Upper lobe of right lung (tissue), 1 donor: Measurements from ENCODE around the gene CAPZA2. TPM values are rescaled to one million over a fixed set of nuclear protein-coding genes. Genes with fewer than 3 reads are reported as not detected.
A peak's percentile ranks its signal among the peaks of the same experiment; 100 is the strongest.

Experiments
- ATAC-seq: fragments of 200-7000 bp; cut with Tn5 transposase; one replicate; pipeline ENCODE4 v1.9.1; 2020; ENCODE audit warnings: mild to moderate bottlenecking, moderate library complexity
- DNase-seq: peaks from one replicate; pipeline ENCODE4 v3.0.0-alpha.2; 2020
- H3K27ac ChIP-seq: fragments of 200-600 bp; one replicate; pipeline ENCODE4 v1.8.0; 2022
- H3K27me3 ChIP-seq: fragments of 200-600 bp; one replicate; pipeline ENCODE4 v1.8.0; 2022; ENCODE audit warnings: mild to moderate bottlenecking
- H3K36me3 ChIP-seq: fragments of 200-600 bp; one replicate; pipeline ENCODE4 v1.8.0; 2022
- H3K4me1 ChIP-seq: fragments of 200-600 bp; one replicate; pipeline ENCODE4 v1.8.0; 2022
- H3K4me3 ChIP-seq: fragments of 200-600 bp; one replicate; pipeline ENCODE4 v1.8.0; 2022; ENCODE audit warnings: mild to moderate bottlenecking
- H3K9me3 ChIP-seq: fragments of 200-600 bp; one replicate; pipeline ENCODE4 v1.8.0; 2022
- intact Hi-C: fragments of 100-400 bp; cut with DNase I; formaldehyde crosslinking; loops from one replicate; pipeline ENCODE4 v1.11.0; 2022
- total RNA-seq: library from RNA; stranded (reverse); fragmentation: NEBNext Ultra II Directional; extraction: Animal tissue kit (Norgen Biotek cat#: 25700); gene quantifications from one replicate; pipeline ENCODE4 v1.2.1, GENCODE V29; 2021
- TF ChIP-seq, protein P1 (sequence below): fragments of 200-600 bp; IDR thresholded peaks from one replicate; pipeline ENCODE4 v1.8.0; 2022; ENCODE audit warnings: antibody characterized with exemption
- donor health status: DM: no; HTN: yes; CAD: no; lungs with severe emphysema.

The CAPZA2 gene
- total RNA-seq, 1 donor from 2014 or later = 249 TPM

DNA sequence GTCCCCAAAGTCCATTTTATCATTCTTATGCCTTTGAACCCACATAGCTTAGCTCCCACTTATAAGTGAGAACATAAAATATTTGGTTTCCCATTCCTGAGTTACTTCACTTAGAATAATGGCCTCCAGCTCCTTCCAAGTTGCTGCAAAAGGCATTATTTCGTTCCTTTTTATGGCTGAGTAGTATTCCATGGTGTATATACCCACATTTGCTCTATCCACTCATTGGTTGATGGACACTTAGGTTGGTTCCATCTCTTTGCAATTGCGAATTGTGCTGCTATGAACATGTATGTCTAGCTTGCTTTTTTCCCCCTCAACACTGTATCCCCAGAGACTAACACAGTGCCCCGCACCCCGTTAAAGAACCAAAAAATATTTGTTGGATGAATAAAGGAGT is 670 bp upstream of the CAPZA2 start:
- peaks cover 13% of the 10 kb centered on the region for H3K4me1 ChIP-seq
- no peaks in the 10 kb centered on the region for H3K27me3 ChIP-seq
- H3K4me3 ChIP-seq = peak overlapping the region; percentile 87
- DNase-seq (no peak), ATAC-seq (no peak)
- no peaks in the 10 kb centered on the region for H3K9me3 ChIP-seq
- H3K36me3 ChIP-seq = no peaks in the 10 kb centered on the region
- no peak overlapping the region for H3K27ac ChIP-seq
- intact Hi-C loops = no loop called here
- TF ChIP-seq, protein P1, sequence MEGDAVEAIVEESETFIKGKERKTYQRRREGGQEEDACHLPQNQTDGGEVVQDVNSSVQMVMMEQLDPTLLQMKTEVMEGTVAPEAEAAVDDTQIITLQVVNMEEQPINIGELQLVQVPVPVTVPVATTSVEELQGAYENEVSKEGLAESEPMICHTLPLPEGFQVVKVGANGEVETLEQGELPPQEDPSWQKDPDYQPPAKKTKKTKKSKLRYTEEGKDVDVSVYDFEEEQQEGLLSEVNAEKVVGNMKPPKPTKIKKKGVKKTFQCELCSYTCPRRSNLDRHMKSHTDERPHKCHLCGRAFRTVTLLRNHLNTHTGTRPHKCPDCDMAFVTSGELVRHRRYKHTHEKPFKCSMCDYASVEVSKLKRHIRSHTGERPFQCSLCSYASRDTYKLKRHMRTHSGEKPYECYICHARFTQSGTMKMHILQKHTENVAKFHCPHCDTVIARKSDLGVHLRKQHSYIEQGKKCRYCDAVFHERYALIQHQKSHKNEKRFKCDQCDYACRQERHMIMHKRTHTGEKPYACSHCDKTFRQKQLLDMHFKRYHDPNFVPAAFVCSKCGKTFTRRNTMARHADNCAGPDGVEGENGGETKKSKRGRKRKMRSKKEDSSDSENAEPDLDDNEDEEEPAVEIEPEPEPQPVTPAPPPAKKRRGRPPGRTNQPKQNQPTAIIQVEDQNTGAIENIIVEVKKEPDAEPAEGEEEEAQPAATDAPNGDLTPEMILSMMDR = no peak

DNA sequence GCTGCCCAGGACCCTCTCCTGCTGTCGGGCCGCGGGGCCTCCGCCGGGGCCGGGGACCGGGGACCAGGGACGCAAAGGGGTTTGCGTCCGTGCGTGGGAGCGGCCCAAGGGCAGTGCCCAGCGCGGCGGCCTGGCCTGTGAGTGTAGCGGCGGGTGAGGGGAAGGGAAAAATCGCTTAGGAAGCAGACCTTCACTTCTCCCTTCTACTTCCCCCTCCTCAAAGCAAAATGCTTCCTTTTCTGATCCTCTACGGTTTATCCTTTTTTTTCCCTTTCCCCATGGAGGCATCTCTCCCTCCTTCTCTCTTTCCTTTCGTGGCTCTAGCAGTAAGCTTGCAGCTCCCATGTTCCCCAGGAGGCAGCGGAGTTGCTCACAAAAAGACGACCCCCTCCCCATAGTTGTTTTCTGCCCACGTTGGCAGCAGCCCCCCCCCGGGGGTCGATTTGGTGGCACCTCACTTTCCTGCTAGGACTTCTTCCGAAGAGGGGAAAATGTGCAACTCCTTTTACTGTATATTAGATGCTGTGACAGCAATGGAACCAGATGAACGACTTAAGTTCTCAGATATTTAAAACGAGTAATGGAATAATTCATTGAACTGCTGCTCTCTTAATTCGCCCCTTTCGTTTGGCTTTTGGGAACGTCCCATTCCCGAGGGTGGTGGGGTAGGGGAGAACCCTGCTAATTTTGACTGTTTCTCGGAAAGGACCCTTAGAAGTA is 724 bp downstream of the CAPZA2 start:
- Histone ChIP-seq H3K27ac (peak overlapping the region; percentile 97), H3K4me1 (peaks cover 23% of the 10 kb centered on the region), H3K36me3 (no peaks in the 10 kb centered on the region), H3K9me3 (no peaks in the 10 kb centered on the region), H3K27me3 (no peaks in the 10 kb centered on the region), H3K4me3 (peak overlapping the region; percentile 87)
- DNase-seq (peak; percentile 66), ATAC-seq (peak; percentile 63)
- intact Hi-C loops = no loop called here
- TF ChIP-seq, protein P1 = no peak

DNA sequence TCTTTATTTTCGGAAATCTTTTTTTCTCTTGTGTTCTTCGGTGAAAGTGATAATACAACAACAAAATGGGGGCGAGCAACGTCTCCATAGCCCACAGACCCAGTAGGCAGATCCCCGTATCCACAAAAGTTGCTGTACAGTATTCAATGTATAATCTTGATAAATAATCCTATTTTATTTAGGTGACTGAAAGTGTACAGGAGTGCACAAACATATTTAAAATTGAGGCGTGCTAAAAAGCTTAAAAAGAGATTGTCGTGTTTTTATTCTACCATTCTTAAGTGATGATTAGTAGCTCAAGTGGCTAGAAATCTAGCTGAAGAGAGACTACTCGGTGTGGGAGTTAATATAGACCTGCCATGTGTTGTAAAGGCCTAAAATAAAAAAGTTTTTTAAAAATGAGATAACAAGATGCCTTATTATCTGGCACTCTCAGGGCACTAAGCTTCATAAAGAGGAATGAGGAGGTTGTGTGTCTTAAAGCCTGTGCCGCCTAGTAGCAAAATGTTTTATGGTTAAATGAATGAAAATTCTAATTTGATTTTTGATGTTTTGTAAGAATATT is 1.6 kb downstream of the CAPZA2 start:
- intact Hi-C loops = no loop called here
- DNase-seq (no peak), ATAC-seq (no peak)
- H3K36me3 ChIP-seq = no peaks in the 10 kb centered on the region
- peaks cover 30% of the 10 kb centered on the region for H3K4me1 ChIP-seq
- H3K27me3 ChIP-seq = no peaks in the 10 kb centered on the region
- TF ChIP-seq, protein P1 = no peak
- peak overlapping the region; percentile 97 for H3K27ac ChIP-seq
- H3K4me3 ChIP-seq = peak overlapping the region; percentile 87
- no peaks in the 10 kb centered on the region for H3K9me3 ChIP-seq

DNA sequence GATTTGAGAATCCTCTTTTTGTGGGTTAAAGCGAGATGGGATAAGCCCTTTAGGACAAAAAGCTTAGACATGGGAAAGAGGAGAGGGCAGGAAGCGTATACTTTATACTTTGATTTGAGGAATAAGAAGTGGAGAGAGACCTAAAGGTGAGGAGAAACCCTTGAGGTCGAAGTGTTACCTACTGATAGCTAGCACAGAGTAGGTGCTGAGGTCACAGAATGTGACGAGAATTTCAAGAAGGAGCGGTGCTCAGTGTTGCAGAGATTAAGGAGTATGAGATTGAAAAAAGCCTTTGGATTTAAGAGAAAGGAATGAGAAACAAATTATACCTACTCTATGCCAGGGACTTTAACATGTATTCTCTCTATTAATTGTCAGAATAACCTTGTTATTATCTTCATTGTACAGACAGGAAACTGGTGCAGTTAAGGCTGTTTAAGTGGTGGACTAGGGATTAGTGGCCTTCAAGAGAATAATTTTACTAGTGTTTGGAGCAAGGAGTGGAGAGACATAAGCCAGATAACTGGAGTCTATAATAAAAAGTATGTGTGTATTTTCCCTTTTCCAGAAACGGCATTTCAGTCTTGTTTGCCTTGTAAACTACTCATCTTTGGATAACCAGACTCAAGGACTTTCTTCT is 8.8 kb downstream of the CAPZA2 start:
- Histone ChIP-seq H3K4me1 (peaks cover 70% of the 10 kb centered on the region), H3K27ac (peak overlapping the region; percentile 49), H3K36me3 (no peaks in the 10 kb centered on the region), H3K9me3 (no peaks in the 10 kb centered on the region), H3K4me3 (no peak overlapping the region), H3K27me3 (no peaks in the 10 kb centered on the region)
- TF ChIP-seq, protein P1 = no peak
- DNase-seq = no peak
- ATAC-seq = no peak
- intact Hi-C loops = no loop called here

DNA sequence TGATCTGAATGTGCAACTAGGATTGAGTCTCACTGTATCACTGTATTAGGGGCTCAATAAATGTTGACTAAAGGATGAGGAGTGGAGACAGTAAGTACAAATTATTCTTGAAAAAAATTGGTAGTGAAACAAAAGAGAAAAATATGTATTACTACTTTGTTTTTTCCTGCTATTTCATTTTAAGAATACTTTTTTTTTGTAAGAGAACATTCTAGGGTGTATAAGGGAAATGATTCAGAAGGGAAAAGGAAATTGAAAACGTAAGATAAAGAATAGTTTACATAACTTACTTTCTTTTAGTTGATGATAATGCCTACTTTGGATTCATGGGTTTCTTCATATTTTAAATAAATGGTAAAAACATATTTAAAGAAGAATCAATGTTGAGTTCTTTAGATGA is 9.6 kb downstream of the CAPZA2 start:
- Histone ChIP-seq H3K27me3 (no peaks in the 10 kb centered on the region), H3K9me3 (no peaks in the 10 kb centered on the region), H3K36me3 (no peaks in the 10 kb centered on the region), H3K27ac (no peak overlapping the region), H3K4me3 (no peak overlapping the region), H3K4me1 (peaks cover 77% of the 10 kb centered on the region)
- intact Hi-C loops = no loop called here
- TF ChIP-seq, protein P1 = no peak
- ATAC-seq = no peak
- no peak for DNase-seq
